RWPE2 (cell line): ENCODE results near the gene EFNA3.

Experiments used
- ATAC-seq: fragments of 200-7000 bp; cut with Tn5 transposase; 3 replicates; pipeline ENCODE4 v1.9.1; 2021; ENCODE audit warnings: low read depth
- DNase-seq: peaks from one replicate; pipeline ENCODE4 v3.0.0-alpha.2; 2020; ENCODE audit warnings: low spot score
- H3K27ac ChIP-seq: fragments of 450-650 bp; 2 replicates; pipeline ENCODE4 v1.5.1; 2017; ENCODE audit warnings: mild to moderate bottlenecking; ENCODE audit not compliant: poor library complexity, severe bottlenecking
- H3K27me3 ChIP-seq: fragments of 250-450 bp; sonication (Bioruptor Pico); 2 replicates; pipeline ENCODE4 v1.5.1; 2021; ENCODE audit warnings: mild to moderate bottlenecking, moderate library complexity; ENCODE audit not compliant: insufficient read depth, poor library complexity, severe bottlenecking
- H3K36me3 ChIP-seq: fragments of 250-450 bp; sonication (Bioruptor Pico); 2 replicates; pipeline ENCODE4 v1.5.1; 2020; ENCODE audit warnings: low read depth, mild to moderate bottlenecking, moderate library complexity
- H3K4me1 ChIP-seq: fragments of 250-450 bp; sonication (Bioruptor Pico); 2 replicates; pipeline ENCODE4 v1.5.1; 2021; ENCODE audit warnings: mild to moderate bottlenecking, moderate library complexity; ENCODE audit not compliant: insufficient read depth, poor library complexity, severe bottlenecking
- H3K4me3 ChIP-seq: fragments of 250-450 bp; sonication (Bioruptor Pico); 2 replicates; pipeline ENCODE4 v1.5.1; 2021; ENCODE audit warnings: mild to moderate bottlenecking, moderate library complexity; ENCODE audit not compliant: severe bottlenecking
- H3K9me3 ChIP-seq: fragments of 250-450 bp; sonication (Bioruptor Pico); 2 replicates; pipeline ENCODE4 v1.5.1; 2021; ENCODE audit warnings: mild to moderate bottlenecking, moderate library complexity; ENCODE audit not compliant: severe bottlenecking
- TF ChIP-seq, protein P1 (sequence below): fragments of 450-650 bp; IDR thresholded peaks from one replicate; pipeline ENCODE4 v1.5.1; 2017; ENCODE audit warnings: mild to moderate bottlenecking, moderate library complexity; ENCODE audit not compliant: poor library complexity, severe bottlenecking

The EFNA3 gene

DNA sequence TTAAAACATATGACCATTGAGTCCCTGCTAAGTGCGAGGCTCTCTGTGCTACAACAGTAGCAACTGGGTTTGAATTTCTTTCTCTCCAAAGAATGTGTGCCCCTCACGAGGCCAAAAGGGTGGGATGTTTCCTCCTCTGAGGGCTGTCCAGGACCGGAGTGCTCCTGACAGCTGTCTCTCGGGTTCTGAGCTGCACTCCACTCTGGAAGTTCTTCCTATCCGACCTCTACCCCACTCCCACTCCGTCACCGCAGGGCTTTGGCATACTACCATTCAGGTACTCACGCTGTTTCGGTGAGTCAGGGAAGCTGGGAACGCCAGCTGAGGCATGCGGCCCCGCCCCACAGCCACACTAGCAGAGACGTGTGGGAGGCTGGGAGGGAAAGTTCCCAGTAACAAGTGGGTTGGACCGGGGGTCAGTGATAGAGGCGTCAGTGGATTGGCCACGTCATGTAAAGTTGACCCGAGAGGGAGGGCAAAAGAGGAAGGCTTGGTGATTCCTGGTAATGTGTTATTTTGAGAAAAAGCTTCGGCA is 56.3 kb downstream of the EFNA3 start:
- TF ChIP-seq, protein P1, sequence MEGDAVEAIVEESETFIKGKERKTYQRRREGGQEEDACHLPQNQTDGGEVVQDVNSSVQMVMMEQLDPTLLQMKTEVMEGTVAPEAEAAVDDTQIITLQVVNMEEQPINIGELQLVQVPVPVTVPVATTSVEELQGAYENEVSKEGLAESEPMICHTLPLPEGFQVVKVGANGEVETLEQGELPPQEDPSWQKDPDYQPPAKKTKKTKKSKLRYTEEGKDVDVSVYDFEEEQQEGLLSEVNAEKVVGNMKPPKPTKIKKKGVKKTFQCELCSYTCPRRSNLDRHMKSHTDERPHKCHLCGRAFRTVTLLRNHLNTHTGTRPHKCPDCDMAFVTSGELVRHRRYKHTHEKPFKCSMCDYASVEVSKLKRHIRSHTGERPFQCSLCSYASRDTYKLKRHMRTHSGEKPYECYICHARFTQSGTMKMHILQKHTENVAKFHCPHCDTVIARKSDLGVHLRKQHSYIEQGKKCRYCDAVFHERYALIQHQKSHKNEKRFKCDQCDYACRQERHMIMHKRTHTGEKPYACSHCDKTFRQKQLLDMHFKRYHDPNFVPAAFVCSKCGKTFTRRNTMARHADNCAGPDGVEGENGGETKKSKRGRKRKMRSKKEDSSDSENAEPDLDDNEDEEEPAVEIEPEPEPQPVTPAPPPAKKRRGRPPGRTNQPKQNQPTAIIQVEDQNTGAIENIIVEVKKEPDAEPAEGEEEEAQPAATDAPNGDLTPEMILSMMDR, result no peak
- peaks cover 19% of the 10 kb centered on the region for H3K4me1 ChIP-seq

DNA sequence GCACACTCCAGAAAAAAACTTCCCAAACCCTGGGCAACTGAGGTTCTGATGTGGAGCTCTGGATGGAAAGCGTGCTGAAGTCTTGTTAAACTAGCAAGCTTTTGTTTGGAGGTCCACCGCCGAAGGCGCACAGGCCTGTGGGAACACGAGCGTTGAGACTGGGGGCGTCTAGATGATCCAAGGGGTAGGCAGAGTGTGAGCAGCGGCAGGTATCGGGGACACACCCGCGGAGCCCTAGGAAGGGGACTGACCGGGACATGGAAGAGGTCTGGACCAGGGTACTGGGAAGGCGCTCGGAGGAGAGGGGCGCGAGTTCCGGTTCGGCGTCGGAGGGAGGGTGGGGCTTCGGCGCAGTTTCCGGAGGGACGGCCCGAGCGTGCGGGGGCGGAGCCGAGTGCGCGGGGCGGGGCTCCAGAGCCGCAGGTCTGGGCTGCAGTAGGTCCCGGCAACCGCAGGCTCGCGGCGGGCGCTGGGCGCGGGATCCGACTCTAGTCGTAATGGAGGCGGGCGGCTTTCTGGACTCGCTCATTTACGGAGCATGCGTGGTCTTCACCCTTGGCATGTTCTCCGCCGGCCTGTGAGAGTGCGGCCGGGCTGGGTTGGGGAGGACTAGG is 56.9 kb downstream of the EFNA3 start, which contains the start of gene SLC50A1:
Gene SLC50A1, plus strand, starts transcription at position 438 of the 614 bp plus-strand sequence. Its CDS starts 60 bp downstream, at position 498.
- TF ChIP-seq, protein P1, result no peak
- Histone ChIP-seq H3K9me3 (no peaks in the 10 kb centered on the region), H3K27me3 (no peaks in the 10 kb centered on the region), H3K4me1 (peaks cover 19% of the 10 kb centered on the region), H3K4me3 (peak within 1 kb of the TSS; percentile 41), H3K36me3 (peaks cover 53% of the 10 kb centered on the region), H3K27ac (peak within 1 kb of the TSS; percentile 91)
- ATAC-seq (peak; percentile 73), DNase-seq (peak; percentile 94)

More for the DNA sequence above, 56.3 kb downstream of the EFNA3 start:
- Histone ChIP-seq H3K27me3 (no peaks in the 10 kb centered on the region), H3K4me3 (peak overlapping the region; percentile 41), H3K9me3 (no peaks in the 10 kb centered on the region), H3K27ac (peak overlapping the region; percentile 91), H3K36me3 (peaks cover 55% of the 10 kb centered on the region)
- DNase-seq (peak; percentile 99), ATAC-seq (peak; percentile 79)

DNA sequence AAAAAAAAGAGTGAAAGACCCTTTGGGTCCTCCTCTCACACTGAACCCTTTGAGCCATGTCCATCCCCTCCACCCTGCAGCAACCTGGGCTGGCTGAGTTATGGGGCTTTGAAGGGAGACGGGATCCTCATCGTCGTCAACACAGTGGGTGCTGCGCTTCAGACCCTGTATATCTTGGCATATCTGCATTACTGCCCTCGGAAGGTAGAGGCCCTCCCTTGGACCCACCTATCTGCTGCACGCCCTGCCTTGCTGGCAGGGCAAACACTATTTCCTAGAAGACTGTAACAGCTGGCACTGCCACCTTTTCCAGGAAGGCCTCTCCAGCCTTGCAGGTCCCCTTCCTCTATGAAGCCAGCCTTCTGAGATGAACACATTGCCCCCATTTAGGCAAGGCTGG is 58.1 kb downstream of the EFNA3 start:
- peaks cover 7% of the 10 kb centered on the region for H3K4me1 ChIP-seq
- H3K4me3 ChIP-seq, result peak overlapping the region; percentile 41
- TF ChIP-seq, protein P1, result no peak
- H3K27me3 ChIP-seq, result no peaks in the 10 kb centered on the region
- H3K9me3 ChIP-seq, result no peaks in the 10 kb centered on the region
- DNase-seq, result no peak
- H3K36me3 ChIP-seq, result peaks cover 41% of the 10 kb centered on the region
- H3K27ac ChIP-seq, result peak overlapping the region; percentile 91
- ATAC-seq, result no peak
